GM21447 (cell line): ENCODE data around the gene STARD10.
"Not testable (repeated sequence)": the region's sequence is repeated elsewhere in the genome, so short reads cannot be mapped to it uniquely, and the experiment has no call there.

Experiments used
- ATAC-seq: cut with Tn5 transposase; IDR thresholded peaks from one replicate; pipeline ENCODE4 v1.9.1; 2021; ENCODE audit not compliant: unreplicated experiment

STARD10 gene

DNA sequence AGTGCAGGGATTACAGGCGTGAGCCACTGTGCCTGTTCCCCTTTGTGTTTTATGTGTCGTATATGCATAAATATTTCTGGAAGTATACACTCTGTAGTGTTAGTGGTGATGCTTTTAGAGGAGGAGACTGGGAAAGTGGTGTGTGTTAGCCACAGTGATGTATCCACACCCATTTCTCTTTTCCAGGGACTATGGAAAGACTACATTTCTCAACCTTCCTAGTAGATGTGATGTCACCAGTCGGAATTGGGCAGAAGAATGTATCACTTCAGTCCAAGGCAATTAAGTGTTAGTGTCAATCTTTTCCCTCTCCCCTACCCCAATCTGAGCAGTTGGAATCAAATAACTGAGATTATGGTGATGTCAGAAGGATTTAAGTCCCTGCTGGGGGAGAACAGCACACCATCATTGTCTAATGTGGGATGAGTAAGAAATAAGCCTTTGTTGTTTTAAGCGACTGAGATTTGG lies 14.5 kb upstream of the STARD10 start:
- ATAC-seq: no peak

DNA sequence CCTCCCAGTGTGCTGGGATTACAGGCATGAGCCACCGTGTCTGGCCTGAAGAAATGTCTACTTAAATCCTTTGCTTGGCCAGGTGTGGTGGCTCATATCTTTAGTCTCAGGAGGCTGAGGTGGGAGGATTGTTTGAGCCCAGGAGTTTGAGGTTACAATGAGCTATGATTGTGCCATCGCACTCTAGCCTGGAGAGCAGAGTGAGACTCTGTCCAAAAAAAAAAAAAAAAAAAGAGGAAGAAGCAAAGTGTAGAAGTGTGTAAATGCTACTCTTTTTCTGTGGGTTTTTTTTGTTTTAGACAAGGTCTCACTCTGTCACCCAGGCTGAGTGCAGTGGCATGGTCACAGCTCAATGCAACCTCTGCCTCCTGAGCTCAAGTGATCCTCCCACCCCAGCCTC lies 13.9 kb upstream of the STARD10 start:
- ATAC-seq: no peak

DNA sequence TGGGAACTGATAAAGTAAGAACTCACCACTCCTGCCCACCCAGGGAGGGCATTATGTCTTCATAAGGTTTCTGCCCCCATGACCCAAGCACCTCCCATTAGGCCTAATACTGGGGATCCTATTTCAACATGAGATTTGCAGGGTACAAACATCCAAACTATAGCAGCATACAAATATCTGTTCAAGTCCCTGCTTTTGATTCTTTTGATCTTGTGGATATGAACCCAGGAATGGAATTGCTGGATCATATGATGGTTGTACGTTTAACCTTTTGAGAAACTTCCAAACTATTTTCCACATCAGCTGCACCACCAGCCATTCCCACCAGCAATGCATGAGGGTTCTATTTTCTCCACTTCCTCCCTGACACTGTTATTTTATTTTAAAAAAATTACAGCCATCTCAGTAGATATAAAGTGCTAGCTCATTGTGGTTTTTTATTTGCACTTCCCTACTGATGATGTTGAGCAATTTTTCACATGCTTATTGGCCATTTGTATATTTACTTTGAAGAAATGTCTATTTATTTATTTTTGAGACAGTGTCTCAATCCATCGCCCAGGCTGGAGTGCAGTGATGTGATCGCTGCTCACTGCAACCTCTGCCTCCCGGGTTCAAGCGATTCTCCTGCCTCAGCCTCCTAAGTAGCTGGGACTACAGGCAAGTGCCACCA lies 13.3 kb upstream of the STARD10 start:
- no peak for ATAC-seq

DNA sequence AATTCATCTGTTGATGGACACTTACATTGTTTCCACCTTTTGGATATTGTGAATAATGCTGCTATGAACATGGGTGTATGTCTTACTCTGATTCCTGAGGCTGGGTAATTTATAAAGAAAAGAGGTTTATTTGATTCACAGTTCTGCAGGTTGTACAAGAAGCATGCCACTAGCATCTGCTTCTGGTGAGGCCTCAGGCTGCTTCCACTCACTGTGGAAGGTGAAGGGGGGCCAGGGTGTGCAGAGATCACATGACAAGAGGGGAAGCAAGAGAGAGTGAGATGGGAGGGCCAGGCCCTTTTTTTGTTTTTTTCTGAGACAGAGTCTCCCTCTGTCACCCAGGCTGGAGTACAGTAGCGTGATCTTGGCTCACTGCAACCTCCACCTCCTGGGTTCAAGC lies 12.5 kb upstream of the STARD10 start:
- ATAC-seq: not testable (repeated sequence)

DNA sequence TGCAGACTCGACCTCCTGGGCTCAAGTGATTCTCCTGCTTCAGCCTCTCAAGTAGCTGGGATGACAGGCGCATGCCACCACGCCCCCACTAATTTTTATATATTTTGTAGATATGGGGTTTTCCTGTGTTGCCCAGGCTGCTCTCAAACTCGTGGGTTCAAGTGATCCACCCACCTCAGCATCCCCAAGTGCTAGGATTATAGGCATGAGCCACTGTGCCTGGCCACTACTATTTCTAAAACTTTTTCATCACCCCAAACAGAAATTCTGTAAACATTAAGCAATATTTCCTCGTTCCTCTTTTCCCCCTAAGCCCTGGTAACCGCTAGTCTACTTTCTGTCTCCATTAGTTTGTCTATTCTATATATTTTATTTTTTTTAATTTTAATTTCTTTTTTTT lies 11.4 kb upstream of the STARD10 start:
- ATAC-seq: no peak

DNA sequence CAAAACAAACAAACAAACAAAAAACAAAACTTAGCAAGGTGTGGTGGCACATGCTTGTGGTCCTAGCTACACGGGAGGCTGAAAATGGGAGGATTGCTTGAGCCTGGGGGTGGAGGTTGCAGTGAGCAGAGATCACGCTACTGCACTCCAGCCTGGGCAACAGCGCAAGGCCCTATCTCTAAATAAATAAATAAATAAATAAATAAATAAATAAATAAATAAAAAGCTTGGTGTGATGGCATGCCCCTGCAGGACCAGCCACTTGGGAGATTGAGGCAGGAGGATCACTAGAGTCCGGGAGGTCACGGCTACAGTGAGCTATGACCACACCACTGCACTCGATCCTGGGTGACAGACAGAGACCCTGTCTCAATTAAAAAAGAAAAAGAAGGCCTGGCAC lies 9.0 kb upstream of the STARD10 start:
- no peak for ATAC-seq

DNA sequence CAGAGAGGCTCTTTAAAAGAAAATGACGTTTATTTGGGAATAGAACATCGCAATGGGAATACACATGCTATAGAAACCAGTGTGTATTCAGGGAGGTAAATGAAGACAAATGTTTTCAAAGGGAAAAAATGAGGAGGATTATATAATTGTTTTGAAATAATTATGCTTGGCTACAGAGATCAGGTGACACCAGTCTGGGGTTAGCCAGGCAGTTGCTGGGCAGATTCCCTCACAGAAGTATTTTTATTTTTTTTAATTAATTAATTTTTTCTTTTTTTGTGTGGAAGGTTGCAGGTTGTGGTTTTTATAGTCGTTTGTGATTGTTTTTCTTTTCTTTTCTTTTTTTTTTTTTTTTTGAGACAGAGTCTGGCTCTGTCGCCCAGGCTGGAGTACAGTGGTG lies 5.6 kb upstream of the STARD10 start:
- ATAC-seq: no peak

DNA sequence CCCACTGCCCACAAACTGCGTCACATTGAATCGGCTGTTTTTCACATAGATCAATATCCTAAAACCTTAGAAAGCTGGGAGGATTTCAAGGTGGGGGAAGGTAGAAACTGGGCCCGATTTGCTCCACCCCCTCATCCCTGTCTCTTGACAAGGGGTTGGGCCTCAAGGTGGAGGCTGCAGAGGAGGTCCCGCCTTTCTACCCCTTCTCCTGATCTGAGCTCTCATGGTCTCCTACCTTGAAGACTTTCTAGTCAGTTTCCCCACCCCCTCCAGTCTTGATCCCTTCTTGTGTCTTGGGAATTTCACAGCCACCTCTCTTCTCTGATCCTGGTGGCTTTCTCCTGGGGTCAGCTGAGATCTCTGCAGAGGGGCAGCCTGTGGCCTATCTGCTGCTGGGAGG lies 4.5 kb upstream of the STARD10 start:
- ATAC-seq: no peak

DNA sequence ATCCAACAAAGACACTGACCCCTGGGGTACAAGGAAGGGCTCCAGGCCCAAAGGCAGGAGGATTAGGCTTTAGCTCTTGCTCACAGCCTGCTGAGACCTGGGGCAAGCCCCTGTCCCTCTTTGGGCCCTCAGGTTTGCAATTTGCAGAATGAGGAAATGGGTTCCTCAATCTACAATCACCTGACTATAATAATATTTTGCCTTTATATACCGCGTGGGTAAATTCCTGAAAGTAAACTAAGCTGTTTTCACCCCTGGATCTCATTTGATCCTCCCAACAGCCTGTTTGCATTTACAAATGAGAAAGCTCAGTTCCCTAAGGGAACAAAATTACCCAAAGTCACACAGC lies 797 bp downstream of the STARD10 start:
- ATAC-seq: no peak

DNA sequence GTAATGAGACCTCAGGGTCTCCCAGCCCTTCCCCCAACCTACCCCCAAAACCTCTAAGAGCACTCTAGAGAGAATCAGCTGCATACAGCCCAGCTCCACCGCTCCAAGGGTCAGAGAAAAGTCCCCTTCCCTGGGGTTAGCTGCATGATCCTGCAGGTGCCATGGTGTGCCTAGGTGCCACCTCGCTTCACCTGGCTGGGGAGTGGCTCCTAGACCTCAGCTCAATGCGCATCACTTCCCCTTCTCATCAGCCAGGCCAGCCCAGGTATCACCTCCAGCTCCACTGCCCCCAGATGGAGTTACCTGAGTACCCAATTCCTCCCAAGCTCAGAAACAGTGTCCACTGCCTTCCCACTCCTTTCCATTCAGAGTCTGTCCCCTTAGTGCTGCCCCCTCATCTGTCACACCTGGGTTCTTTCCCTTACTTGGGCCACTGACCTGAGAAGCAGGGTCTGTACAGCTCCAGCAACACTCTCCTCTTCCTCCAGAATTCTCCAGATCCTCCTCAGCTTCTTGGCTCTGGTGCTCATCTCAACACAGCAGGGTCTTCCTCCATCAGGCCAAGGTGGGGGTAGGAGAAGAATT lies 1.3 kb downstream of the STARD10 start:
- no peak for ATAC-seq

DNA sequence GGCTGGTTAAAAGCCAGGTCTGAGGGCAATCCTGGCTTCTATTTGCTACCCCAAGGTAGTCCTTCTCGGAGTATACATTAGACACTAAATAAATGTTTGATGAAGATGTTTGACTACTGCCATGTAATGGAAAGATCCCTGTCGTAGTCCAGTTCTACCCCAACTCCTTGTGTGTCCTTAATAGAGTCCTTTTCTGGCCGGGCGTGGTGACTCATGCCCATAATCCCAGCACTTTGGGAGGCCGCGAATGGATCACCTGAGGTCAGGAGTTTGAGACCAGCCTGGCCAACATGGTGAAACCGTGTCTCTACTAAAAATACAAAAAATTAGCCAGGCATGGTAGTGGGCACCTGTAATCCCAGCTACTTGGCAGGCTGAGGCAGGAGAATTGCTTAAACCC lies 2.6 kb downstream of the STARD10 start:
- ATAC-seq: not testable (repeated sequence)

DNA sequence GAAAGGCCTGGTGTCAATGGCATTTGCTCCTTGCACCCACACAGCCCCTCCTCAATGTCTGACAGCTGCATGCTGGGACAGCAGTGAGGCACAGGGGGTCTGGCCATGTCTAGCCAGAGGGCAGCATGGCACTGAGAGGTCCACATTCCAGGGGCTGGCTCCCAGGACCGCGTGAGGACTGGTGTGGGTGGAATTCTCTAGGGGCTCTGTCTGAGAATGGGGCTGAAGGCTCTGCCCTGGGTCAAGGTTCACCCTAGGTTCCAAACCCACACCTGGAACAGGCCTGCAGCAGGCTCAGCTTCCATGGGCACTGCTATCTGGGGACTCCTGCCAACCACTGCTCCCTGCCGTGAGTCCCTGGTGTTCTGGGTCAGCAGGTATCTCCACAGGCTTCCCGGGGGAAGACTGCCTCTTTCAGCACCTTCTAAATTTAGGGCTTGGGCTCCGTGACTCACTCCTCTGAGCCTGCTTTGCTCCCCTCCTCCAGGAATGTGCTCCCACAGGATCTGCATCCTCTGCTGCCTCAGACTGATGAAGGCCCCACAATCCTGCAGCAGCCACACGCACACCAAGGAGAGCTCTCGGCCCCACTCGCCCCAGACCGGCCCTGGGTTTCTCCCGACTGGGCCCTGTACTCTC lies 4.2 kb downstream of the STARD10 start:
- ATAC-seq: no peak

DNA sequence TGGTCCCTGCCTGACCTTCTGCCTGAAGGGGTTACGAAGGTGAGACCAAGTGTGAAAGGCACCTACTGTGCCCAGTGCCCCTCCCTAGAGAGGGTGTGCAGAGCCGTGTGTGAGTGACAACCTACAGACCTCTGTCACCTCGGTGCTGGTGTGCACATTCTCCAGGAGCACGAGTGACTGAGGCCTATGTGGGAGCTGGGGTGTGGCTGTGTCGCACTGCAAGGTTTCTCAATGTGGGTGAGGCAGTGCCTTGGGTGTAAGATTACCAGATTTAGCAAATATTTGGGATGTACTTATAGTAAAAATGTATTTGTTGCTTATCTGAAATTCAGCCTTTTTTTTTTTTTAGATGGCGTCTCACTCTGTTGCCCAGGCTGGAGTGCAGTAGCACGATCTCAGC lies 5.6 kb downstream of the STARD10 start:
- no peak for ATAC-seq

DNA sequence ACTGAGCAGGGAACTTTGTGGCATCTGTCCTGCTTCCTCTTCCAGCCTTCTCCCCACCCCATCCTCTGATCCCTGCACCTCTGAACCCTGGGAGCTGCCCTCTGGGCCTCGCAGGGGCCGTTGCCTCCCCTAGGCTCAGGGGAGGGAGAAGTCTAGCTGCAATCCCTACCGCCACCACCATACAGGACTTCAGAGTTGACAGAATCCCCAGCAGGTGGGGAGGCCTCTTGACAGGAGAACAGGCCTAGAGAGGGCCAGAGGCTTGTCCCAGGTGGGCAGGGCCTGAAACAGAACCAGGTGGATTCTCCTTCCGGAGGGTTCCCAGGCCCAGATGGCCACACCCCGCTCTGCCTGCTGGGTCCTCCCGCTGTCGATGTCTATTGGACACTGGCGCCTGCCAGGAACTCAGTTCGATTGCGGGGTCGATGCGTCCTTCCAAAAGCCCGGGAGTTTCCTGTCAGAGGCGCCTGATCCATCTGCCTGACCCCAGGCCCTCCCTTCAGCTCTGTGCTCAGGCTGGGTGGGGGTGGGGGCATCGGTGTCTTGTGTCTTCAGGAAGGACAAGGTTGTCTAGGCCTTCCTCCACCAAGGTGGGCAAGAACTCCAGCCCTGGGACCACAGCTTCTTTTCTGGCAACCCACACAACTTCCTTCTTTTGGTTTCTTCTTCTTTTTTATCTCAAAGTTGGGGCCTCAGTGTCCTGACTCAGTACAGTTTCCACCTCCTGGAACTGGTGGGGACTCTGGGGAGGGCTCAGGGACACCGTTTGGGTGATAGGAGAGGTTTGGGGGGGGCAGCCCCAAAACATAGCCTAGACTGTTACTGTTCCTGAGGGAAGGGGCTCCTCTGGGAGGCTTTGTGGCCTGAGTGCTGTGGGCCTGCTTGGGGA lies 6.4 kb downstream of the STARD10 start:
- no peak for ATAC-seq

DNA sequence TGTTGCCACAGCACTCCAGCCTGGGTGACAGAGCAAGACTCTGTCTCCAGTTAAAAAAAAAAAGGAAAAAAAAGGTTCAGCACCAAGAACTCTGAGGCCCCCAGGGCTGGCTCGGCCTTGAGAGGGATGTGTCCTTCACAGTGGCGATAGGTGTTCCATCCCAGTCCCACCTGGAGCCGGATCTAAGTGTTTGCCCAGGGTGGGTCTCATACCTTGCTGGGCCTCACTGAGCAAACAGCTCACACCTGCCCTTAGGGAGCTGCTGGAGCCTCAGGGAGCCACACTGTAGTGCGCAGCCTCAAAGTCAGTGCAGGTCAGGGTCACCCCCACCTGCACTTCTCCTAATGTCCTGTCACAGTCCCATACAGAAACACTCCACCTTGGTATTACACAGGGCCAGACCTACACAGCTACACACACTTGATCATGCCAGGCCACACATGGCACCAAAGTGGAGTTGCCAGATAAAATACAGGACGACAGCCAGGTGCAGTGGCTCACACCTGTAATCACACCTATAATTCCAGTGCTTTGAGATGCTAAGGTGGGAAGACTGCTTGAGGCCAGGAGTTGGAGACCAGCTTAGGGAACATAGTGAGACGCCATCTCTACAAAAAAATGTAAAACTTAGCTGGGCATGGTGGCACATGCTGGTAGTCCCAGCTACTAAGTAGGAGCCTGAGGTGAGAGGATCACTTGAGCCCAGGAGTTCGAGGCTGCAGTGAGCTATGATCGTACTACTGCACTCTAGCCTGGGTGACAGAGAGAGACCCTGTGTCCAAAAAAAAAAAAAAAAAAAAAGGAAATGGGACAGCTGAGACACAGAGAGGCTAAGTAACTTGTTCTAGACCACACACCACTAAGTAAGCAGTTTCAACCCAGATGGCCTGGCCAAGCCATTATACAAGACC lies 7.3 kb downstream of the STARD10 start:
- ATAC-seq: no peak

DNA sequence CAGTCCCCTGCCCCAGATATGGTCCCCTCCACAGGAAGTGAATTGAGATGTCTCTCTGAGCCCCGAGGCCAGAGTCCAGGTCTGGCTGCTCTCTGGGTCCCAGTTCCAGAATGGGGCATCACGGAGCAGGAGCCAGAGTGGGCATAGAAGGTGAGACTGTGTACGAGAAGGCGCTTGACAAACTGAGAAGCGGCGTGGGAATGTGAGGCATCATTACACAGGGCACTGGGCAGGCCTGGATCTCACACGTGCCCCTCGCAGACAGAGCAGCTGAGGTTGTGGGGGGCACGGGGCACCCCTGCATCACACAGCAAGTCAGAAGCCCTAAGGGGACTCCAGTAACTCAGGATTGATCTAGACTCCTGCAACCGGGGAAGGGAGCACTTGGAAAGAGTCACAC lies 9.2 kb downstream of the STARD10 start:
- no peak for ATAC-seq

DNA sequence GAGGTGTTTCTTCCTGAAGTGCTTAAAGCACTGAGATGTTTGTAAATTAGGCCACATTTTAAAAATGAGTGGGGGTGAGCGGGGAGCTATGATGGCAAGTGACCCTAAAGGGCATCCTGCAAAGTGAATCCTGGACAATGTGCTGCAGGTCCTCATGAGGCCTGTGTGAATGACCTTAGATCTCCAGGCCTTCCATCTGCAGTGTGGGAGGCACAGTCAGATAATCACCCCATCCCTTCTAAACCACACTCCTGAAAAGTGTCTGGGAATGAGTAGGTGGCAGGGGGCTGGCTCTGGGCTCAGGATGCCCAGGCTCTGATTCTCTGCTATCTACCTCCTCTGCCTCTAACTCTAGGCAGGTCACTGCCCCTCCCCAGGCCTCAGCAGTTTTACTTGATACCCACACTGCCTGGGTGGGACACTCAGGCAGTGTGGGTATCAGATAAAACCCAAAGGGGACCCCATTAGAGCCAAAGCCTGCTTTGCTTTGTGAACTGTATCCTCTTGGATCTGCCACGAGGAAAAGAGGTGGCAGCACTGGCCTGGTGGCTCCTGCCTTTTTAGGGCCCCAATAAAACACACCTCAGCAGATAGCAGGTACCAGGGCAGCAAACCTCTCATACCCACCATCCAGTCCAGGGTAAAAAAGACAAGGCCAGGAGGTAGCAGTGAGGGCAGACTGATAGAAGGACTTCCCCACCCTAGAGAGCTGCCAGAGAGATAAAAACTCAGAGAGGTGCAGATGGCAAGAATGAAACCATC lies 10.5 kb downstream of the STARD10 start:
- no peak for ATAC-seq

DNA sequence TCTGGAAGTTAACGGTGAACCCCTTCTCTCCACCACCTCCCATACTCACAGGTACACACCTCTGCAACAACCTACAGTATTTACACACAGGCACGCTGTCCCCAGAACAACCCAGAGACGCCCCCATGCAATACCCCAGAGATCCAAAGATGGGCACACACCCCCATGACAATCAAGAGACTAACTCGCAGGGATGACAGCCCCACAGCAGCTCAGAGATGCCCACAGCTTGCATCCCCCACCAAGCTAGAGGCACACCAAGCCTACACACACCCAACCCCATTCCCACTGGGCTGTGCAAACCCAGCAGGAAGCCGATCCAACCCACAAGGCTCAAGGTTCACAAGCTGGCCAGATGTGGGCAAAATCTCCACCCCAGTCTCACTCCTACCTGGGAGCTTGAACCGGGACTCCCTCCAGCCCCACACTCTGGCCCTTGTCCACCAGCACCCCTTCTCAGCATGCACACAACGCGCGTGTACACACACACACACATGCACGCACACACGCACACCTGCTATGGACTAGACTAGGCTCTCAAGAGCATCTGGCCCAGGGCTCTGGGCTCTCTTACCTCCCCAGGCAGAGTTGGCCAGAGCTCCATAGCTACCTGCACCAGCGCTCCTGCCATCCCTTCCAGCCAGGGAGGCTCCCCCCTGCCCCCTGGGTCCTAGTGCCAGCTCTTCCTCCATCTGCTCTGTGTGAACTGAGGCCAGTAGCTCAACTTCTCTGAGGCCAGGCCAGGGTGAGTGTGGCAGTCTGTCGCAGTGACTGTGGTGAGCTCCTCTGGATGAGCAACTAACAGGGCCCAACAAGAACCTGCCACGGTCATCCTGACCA lies 11.5 kb downstream of the STARD10 start:
- ATAC-seq: no peak
